Measurements from ENCODE around the gene TERT.
"Not testable (repeated sequence)": the region's sequence is repeated elsewhere in the genome, so short reads cannot be mapped to it uniquely, and the experiment has no call there.

Gene TERT

DNA sequence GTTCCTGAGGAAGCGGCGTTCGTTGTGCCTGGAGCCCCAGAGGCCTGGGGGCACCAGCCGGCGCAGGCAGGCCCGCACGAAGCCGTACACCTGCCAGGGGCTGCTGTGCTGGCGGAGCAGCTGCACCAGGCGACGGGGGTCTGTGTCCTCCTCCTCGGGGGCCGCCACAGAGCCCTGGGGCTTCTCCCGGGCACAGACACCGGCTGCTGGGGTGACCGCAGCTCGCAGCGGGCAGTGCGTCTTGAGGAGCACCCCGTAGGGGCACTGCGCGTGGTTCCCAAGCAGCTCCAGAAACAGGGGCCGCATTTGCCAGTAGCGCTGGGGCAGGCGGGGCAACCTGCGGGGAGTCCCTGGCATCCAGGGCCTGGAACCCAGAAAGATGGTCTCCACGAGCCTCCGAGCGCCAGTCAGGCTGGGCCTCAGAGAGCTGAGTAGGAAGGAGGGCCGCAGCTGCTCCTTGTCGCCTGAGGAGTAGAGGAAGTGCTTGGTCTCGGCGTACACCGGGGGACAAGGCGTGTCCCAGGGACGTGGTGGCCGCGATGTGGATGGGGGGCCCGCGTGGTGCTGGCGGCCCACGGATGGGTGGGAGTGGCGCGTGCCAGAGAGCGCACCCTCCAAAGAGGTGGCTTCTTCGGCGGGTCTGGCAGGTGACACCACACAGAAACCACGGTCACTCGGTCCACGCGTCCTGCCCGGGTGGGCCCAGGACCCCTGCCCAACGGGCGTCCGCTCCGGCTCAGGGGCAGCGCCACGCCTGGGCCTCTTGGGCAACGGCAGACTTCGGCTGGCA, 1.3 kb downstream of the TERT start:
- DNase-seq: no peak

DNA sequence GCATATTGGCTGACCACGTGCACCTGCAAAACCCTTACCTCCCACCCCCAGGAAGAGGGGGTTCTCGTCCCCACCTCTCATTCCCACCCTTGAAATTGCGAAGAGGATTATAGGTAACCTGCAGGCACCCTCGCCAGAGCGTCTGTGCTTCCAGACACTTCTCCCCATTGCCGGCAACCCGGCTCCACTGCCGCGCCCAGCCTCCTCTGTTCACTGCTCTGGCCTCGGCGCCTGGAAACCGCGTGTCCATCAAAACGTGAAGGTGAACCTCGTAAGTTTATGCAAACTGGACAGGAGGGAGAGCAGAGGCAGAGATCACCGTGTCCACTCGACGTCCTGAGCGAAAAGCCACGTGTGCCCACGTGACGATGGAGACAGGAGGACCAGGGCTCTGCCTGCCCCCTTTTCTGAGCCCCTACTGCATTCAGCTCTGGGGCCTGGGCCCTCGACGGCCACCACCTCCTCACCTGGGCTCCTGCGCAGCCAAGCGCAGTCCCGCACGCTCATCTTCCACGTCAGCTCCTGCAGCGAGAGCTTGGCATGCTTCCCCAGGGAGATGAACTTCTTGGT, 1.9 kb downstream of the TERT start:
- DNase-seq: no peak

DNA sequence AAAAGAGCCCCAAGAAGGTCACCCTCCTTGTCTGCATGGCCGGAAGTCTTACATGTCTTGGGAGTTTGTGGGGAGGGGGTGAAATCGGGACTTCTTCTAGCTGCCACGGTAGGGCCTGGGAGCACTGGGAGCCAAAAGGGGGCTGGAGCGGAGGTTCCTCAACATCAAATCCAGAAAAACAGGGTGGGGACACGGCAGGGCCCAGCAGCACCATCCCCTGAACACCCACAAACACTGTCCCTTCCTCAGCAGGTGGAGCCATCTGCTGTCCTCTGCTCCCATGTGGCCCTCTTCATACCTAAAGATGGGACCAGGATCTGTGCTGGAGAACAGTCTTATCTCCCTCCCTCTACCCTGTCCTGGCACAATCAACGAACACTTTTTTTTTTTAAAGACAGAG, 2.7 kb downstream of the TERT start:
- no peak for DNase-seq

DNA sequence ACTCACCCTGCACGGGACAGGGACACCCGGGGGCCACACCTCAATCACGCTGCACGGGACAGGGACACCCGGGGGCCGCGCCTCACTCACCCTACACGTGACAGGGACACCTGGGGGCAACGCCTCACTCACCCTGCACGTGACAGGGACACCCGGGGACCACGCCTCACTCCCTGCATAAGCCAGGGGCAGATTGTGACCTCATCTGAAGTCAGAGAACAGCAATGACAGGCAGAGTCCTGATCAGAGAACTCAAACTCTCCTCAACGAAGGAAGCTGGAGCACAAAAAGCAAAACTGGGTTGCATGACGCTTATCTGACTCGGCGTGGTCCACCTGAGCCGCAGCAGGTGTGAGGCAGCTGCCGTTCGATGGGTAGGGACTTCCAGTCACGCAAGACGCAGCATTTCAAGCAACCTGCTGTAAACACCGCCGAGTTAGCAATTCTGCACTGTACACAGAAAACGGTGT, 3.2 kb downstream of the TERT start:
- no peak for DNase-seq

DNA sequence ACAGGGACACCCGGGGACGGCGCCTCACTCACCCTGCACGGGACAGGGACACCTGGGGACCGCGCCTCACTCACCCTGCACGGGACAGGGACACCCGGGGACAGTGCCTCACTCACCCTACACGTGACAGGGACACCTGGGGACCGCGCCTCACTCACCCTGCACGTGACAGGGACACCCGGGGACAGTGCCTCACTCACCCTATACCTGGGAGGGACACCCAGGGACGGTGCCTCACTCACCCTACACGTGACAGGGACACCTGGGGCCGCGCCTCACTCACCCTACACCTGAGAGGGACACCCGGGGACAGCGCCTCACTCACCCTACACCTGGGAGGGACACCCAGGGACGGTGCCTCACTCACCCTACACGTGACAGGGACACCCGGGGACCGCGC, 3.9 kb downstream of the TERT start:
- DNase-seq: not testable (repeated sequence)

DNA sequence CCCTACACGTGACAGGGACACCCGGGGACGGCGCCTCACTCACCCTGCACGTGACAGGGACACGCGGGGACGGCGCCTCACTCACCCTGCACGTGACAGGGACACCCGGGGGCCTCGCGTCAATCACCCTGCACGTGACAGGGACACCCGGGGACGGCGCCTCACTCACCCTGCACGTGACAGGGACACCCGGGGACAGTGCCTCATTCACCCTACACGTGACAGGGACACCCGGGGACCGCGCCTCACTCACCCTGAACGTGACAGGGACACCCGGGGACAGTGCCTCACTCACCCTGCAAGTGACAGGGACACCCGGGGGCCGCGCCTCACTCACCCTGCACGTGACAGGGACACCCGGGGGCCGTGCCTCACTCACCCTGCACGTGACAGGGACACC, 5.3 kb downstream of the TERT start:
- DNase-seq: not testable (repeated sequence)

DNA sequence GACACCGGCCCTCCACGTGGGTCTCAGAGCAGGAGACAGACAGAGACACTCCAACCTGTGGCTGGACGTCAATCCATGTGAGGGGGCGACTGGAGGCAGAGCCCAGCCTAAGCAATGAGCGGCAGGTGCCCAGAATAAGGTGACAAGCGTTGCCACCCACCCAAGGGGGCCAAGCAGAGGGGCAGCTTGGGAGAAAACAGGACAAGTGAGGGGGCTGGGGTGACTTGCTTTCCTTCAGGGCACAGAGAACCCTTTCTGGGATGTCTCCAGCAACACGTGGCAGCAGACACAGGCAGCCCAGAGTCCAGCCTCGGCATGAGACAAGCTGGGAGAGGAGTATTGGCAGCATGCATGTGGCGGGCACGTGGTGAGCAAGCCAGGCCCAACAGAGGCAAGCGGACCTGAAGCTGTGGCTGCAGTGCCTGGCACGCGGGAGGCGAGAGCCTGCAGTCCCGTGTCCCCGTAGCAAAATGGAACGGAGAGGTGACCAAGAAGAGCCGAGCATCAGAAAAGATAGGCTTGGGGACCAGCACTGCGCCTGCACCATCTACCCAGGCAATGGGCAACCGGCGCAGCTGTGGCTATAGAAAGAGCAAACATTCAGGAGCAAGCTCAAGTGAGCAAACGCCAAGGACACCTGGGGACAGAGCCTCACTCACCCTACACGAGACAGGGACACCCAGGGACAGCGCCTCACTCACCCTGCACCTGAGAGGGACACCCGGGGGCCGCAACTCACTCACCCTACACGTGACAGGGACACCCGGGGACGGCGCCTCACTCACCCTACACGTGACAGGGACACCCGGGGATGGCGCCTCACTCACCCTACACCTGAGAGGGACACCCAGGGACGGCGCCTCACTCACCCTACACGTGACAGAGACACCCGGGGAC, 6.2 kb downstream of the TERT start:
- no peak for DNase-seq

DNA sequence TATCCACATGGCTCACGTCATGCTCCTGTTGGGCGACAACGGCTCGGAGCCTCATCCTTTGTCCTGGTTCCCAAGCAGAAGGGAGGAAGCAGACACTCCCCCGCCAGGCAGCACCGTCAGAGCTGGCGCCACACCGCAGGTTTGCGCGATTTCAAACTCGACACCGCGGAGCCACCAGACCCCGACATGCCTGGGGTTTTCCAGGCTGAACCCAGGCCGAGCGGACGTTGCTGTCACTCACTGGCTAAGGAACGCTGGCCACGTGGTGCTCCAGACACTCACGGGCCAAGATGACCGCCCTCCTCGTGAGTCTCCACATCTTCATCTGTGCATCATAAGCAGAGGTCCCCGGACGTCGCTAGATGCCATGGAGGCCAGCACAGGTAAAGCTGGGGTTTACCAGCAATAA, 9.0 kb downstream of the TERT start:
- DNase-seq: no peak

DNA sequence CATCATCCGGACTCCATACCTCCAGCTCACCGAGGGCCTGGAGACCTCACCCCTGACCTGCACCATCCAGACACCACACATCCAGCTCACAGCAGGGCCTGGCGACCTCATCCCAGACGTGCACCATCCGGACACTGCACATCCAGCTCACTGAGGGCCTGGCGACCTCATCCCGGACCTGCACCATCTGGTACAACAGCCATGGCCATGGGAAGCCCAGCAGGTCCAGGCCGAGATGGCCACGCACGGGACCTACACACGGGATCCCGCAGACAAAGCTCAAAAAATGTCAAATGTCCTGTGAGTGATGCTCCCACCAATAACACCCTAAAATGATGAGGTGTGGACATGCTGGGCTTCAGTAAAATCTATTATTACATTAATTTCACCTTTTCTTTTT, 9.7 kb downstream of the TERT start:
- no peak for DNase-seq

DNA sequence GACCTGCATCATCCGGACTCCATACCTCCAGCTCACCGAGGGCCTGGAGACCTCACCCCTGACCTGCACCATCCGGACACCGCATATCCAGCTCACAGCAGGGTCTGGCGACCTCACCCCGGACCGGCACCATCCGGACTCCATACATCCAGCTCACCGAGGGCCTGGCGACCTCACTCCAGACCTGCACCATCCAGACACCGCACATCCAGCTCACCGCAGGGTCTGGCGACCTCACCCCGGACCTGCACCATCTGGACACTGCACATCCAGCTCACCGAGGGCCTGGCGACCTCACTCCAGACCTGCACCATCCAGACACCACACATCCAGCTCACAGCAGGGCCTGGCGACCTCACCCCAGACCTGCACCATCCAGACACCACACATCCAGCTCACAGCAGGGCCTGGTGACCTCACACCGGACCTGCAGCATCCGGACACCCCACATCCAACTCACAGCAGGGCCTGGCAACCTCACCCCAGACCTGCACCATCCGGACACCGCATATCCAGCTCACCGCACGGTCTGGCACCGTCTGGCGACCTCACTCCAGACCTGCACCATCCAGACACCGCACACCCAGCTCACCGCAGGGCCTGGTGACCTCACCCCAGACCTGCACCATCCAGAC, 10.4 kb downstream of the TERT start:
- not testable (repeated sequence) for DNase-seq

DNA sequence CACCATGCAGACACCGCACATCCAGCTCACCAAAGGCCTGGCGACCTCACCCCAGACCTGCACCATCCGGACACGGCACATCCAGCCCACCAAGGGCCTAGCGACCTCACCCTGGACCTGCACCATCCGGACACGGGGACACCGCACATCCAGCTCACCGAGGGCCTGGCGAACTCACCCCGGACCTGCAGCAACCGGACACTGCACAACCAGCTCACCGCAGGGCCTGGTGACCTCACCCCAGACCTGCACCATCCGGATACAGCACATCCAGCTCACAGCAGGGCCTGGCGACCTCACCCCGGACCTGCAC, 11.2 kb downstream of the TERT start:
- not testable (repeated sequence) for DNase-seq

DNA sequence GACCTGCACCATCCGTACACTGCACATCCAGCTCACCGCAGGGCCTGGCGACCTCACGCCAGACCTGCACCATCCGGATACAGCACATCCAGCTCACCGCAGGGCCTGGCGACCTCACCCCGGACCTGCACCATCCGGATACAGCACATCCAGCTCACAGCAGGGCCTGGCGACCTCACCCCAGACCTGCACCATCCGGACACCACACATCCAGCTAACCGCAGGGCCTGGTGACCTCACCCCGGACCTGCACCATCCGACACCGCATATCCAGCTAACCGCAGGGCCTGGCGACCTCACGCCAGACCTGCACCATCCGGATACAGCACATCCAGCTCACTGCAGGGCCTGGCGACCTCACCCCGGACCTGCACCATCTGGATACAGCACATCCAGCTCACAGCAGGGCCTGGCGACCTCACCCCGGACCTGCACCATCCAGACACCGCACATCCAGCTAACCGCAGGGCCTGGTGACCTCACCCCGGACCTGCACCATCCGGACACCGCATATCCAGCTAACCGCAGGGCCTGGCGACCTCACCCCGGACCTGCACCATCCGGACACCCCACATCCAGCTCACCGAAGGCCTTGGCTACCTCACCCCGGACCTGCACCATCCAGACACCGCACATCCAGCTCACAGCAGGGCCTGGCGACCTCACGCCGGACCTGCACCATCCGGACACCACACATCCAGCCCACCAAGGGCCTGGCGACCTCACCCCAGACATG, 11.7 kb downstream of the TERT start:
- not testable (repeated sequence) for DNase-seq

DNA sequence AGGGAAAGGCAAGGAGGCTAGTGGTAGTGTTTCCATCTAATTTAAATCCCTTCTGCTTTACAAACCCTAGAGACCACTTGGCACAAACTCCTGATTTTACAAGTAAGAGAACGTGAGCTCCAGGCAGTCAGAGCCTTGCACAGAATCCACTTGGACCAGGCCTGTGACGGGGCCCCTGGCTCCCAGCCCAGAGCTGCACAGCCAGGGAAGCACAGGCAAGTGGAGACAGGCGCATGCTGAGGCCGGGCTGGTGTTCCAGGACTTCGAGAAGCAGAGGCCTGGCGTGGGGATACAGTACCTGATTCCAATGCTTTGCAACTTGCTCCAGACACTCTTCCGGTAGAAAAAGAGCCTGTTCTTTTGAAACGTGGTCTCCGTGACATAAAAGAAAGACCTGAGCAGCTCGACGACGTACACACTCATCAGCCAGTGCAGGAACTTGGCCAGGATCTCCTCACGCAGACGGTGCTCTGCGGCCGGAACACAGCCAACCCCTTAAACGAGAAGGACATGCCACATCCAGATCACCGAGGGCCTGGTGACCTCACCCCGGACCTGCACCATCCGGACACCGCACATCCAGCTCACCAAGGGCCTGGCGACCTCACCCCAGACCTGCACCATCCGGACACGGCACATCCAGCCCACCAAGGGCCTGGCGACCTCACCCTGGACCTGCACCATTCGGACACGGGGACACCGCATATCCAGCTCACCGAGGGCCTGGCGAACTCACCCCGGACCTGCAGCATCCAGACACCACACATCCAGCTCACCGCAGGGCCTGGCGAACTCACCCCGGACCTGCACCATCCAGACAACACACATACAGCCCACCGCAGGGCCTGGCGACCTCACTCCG, 12.5 kb downstream of the TERT start:
- DNase-seq: no peak

DNA sequence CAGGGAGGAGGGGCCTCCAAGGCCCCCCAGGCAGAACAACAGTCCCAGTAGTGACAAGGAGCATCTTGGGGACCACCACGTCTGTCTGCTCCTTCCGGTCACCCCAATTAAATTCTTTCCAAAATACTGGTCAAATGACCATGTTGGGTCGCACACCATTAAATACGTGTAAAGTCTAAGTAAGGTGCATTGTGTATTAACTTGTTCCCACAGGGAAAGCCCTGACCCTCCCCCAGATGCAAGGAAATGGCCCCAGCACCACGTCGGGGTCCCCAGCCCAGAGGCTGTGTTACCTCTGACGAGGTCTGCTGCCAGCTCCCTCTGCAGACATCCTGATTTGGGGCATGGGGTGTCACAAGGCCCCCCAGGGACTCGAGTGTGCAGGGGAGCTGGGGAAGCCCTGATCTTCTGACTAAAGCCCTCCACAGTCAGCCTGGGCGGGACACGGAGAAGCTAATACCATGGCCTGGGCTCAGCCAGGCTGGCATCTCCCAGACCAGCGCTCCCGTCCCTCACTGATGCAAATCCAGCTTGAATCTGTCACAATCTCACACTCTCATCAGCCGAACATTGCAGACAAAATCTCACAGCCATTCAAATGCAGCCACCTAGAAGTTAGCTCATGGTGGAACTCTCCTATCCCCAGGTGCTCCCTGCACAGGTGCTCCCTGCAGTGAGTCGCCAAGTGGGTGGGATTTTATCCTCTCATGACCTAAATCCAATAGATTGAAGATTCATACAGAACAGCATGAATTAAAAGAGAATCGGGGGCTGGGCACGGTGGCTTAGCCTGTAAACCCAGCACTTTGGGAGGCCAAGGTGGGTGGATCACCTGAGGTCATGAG, 13.6 kb downstream of the TERT start:
- no peak for DNase-seq

DNA sequence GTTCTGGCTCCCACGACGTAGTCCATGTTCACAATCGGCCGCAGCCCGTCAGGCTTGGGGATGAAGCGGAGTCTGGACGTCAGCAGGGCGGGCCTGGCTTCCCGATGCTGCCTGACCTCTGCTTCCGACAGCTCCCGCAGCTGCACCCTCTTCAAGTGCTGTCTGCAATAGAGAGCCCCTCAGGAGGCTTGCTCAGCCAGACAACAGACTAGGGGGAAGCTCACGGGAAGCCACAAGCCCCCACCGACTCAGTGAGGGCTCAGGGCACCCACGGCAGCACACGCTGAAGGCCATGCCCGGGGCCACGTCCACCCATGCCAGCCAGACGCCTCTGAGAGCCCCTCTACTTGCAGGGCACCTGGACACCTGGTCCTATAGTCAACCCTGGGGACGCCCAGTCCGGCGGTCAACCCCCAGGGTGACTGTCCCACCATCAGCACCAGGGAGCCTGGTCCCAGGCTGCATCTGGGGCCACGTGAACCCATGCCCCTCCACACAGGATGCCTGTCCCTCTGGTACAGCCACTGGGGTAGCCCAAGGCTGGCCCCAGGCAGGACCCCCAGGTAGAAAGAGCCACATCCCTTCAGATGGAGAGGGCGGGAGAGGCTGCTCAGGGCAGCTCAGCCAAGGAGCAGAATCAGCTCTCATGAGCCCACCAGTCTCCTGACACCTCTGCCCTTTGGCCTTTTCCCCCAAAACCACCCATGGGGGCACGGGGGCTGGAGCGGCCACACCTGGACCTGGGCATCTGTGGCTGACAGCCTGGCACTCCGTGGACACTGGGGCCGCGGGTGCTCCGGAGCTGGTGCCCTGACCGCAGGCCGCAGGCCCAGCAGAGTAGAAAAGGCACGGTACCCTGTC, 14.5 kb downstream of the TERT start:
- no peak for DNase-seq

DNA sequence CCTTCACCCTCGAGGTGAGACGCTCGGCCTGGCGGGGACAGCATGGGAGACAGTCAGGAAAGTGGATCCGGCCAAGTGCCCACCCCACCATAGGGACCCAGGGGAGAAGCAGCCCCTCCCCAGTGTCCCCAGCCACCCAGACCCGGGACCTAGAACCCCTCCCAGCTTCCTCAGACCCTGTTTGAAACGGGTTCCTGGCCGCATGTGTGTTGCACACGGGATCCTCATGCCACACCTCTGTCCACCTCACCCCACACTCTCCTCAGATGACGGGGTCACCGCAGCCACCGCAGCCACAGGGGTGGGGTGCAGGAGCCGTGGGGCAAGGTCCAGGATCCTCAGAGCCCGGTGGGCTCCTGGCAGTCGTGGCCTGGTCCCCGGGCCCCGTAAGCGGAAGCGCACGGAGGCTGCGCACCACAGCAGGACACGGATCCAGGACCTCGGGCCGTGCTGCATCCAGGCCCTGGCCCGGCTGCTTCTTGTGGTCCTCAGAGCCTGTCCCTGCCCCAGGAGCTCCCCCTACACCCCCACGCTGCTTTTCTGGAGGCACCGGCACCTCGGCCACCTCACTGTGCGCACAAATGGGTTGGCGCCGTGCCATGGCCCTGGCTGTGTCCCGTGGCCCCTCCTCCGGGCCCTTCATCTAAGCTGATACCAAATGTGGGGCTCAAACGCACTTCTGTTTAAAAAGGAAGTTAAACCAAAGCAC, 15.3 kb downstream of the TERT start:
- no peak for DNase-seq

DNA sequence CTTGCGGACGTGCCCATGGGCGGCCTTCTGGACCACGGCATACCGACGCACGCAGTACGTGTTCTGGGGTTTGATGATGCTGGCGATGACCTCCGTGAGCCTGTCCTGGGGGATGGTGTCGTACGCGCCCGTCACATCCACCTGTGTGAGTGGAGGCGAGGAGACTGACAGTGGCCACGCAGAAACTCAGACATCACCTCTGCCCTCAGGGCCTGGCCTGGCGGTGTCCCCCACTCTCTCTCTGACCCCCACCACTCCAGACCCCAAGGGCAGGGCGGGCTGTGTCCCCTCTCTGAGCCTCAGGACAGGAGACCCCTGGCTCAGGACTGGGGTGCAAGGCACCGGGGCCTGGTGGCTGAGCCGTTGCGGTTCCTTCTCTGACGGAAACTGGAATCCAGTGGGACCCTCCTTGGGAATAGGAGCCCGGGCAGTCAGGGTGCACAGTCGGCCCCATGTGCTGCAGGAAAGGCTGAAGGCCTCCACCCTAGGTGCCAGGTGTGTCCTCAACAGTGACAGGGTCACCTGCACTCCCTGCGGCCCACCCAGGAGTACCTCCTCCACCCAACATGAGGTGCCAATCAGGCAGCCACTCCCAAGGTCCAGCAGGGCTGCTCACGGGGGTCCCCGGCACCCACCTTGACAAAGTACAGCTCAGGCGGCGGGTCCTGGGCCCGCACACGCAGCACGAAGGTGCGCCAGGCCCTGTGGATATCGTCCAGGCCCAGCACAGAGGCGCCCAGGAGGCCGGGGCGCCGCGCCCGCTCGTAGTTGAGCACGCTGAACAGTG, 16.0 kb downstream of the TERT start:
- no peak for DNase-seq

DNA sequence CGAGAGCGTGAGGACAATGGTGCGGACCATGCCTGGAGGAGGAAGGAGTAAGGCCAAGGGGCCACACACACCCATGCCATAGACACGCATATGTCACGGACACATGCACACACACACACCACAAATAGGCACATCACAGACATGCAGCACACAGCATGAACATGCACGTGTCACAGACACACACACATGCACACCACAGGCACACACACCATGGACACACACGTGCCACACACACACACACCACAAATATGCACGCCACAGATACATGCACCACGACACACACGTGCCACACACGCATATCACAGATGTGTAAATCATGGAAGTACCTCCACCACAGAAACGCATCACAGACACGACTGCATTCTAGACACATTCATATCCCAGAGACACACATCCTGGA, 16.7 kb downstream of the TERT start:
- no peak for DNase-seq
